Measurements from ENCODE around the gene IRX4. TPM values are rescaled to one million over a fixed set of nuclear protein-coding genes. Genes with fewer than 3 reads are reported as not detected.

The IRX4 gene
- total RNA-seq, 1 donor from 2014 or later, result not detected

DNA sequence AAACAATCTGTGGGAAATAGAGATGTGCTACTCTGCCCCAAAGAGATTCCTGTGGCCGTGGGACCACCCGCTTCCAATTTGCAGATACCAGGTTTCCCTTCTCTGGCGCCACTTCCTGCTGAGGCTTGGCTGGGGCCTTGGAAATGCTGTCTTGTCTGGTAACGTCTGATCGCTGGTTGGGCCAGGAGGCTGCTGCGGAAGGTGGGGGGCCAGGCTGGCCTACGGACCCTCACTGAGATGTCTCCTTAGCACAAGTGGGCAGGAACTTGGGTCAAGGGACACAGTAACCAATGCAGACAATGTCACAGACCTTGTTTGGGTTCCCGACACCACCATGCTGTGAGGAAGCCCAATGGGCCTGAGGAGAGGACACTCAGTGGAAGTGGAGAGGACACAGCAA is 31.7 kb upstream of the IRX4 start:
- intact Hi-C loops (cut with micrococcal nuclease), result no loop called here

DNA sequence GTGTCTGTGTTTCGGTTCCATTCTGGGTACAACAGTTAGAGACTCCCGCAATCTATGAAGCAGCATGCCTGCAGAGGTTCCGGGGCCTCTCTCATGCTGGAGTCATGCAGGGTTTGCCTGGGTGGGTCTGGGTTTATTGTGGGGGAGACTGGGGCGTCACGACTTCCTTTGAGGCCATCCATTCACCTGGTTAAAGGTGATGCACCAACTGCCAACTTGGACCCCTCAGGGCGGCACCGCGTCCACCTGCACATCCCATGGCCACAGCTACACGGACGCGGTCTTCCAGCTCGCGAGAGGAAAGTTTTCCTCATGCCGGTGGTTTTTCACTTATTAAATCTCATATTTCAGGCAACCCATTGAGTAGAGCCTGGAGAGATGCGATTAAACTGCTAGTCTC is 30.9 kb upstream of the IRX4 start:
- intact Hi-C loops (cut with micrococcal nuclease), result no loop called here

DNA sequence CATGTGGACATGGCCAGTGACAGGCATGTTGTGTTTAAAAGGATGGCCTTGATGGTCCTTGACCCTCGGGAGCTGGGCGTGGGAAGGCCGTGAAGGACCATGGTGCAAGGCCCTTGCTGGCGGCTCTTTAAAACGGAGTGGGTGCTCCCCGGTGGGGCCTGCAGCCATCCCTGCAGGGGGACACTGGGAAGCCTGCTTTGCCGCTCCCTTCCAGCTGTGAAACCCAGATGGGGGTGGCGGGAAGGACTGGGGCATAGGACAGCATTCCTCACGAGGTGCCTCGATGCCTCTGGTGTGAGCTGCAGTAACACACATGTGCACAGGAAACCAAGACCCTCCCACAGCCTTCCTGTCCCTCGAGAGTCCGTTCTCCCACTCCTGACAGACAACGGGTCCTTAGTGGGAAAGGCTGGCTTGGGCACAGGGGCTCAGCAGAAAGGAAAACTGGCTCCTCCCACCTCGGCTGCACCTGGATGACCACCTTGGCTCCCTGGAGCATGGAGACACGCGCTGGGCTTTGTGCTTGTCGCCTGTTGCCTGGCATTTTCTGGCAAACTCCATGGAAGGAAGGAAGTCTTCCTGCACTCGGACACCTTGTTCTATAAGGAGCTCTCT is 30.3 kb upstream of the IRX4 start:
- intact Hi-C loops (cut with micrococcal nuclease), result no loop called here

DNA sequence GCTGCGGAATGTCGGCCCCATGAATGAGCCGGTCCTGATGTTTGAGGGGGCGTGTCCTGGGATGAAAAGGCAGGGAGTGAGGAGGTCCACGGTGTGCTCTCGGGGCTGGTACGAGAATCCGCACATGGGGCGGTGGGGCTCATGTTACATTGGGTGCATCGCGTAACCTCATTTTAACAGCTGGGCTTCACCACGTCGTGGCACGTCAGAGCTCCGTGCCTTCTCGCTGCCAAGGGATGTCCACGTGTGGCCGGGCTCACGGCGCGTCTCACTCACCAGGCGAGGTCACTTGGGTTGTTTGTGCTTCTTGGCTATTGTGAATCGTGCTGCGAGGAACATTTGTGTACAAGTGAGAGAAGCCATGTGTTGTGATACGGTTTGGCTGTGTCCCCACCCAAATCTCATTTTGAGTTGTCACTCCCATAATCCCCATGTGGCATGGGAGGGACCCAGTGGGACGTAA is 29.1 kb upstream of the IRX4 start:
- intact Hi-C loops (cut with micrococcal nuclease), result no loop called here

DNA sequence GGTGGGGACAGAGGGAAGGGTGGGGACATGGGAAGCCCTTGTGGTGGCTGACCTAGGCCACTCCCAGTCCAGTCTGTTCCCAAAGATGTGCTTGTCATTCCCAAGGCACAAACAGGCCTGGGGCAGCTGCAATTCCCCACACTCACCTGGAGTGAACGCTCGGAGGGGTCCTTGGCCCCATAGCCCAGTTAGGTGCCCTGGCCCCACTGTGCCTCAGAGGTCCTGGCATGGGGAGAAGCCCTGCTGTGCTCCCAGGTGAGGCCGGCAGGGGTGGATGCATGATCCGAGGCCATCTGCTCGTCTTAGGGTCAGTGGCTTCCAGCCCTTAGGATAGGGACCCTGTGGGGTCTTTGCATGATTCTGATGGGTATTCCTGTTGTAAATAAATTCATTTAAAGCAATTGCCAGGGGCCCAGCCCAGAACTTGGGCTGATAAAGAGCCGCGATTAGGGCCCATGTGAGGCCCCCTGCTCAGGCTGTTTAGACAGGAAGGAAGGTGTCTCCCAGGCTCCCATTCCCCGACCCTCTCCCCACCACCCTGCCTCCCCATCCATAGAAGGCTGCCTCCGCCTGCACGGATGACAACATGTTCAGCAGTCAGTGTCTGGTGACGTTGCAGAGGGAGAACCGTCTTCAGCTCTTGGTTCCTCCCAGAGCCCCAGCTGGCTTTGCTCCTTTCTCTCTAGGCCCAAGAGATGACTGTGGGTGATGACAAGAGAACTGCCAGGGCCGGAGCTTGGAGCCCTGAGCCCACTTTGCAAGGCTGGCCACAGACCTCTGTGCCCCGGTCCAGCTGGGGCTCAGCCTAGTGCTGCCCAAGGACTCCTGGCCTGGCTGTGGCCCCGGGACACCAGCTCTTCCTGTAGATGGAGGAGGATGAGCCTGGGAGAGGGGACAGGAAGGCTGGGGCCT is 28.4 kb upstream of the IRX4 start:
- intact Hi-C loops (cut with micrococcal nuclease), result no loop called here

DNA sequence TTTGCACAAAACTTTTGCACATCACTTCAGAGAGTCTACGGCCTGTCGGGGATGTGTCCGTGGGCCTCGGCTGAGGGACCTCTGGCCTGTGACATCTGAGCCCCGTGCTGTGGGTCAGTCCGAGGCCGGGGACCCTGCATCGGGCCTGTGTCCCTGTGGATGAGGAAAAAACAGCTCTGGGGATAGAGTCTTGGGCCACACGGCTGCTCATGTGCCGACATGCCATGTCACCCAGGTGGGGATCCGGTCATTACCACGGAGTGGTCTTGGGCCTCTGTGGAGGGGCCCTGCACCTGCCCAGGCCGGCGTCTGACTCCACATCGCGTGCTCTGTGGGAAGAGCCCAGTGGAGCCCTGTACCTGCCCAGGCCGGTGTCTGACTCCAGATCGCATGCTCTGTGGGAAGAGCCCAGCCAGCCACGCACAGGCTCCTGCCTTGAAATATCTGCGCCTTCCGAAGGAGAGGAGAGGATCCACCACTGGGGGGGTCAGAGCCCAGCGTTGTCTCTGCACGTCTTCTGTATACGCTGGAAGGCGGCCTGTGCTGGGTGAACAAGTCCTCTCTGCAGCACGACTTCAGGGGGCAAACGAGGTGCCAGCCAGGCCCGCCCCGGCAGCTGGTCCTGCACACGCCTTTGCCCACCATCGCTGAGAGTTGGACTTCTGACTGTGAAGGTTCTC is 27.5 kb upstream of the IRX4 start:
- intact Hi-C loops (cut with micrococcal nuclease), result no loop called here

DNA sequence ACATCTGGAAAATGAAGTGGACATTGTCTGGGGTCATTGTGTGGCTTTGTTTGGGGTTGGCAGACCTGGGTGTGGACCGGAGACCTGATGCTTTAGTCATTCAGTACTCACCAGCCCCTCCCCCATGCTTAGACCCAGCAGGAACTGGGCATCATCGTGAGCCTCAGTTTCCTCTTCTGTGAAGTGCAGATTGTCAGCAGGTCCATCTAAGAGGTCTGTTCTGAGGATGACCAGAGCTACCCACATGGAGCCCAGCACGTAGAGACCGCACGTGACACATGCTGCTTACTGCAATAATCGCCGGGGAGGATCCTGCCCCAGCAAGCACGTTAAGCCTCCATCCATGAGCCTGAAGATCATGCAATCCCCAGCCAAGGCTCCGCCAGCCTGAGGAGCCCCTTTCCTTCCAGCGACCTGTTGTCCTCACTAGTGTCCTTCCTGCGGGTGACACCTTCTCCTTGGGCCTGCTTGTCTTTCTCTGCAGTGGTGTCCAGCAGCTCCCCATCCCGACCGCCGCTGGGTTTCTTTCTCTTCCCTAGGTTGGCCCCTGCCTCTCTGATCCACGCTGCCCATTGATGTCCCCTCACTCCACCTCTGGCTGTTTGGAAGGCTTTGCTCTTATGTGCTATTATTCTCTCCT is 26.7 kb upstream of the IRX4 start:
- intact Hi-C loops (cut with micrococcal nuclease), result no loop called here

DNA sequence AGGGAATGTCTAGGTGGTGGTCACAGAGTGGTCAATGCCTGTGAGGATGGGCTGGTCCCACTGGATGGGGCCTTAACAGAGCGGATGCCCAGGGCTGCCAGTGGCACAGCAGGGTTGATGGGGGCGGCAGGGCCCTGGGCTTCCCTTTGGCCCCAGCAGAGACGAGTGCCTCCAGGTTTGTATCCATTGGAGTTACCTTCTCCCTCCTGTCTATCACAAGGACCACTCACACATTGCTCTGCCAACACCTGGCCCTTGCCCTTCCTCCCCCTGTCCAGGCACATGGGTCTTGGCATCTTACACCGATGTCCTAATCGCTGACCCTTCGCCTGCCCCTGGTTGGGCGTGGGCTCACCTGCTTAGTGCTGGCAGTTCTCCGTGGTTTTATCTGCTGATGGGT is 26.2 kb upstream of the IRX4 start:
- intact Hi-C loops (cut with micrococcal nuclease), result no loop called here

DNA sequence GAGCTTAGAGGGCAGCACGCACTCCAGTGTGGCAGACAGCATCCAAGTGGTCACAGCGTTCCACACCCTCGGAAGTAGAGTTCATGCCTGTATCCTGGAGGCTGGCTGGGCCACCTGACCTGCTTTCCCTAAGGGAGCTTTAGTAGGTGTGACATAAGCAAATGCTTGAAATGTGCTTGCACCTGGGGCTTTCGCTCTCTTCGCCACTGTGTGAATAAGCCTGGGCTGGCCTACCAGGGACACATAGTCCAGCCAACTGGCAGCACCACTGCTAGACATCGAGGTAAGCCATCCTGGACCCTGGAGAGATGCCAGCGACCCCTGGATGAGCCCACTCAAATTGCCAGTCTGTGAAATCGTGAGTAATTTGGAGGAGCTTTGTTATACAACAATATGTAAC is 24.9 kb upstream of the IRX4 start:
- intact Hi-C loops (cut with micrococcal nuclease), result no loop called here

DNA sequence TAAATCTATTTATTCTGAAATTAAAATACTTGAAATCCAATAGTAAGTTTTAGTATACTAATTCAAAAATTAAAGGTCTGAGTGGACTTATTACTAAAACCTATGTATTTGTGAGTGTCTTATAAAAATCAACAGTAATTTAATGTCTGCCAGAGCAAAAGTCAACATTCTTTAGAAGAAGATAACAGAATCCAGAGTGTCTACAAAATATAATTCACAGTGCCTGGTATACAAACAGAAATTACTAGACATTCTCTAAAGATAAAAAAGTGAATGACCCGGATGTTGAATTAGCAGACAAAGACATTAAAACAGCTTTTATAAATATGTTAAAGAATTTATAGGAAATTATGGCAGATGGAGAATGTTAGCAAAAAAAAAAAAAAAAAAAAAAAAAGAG is 22.4 kb upstream of the IRX4 start:
- intact Hi-C loops (cut with micrococcal nuclease), result no loop called here

DNA sequence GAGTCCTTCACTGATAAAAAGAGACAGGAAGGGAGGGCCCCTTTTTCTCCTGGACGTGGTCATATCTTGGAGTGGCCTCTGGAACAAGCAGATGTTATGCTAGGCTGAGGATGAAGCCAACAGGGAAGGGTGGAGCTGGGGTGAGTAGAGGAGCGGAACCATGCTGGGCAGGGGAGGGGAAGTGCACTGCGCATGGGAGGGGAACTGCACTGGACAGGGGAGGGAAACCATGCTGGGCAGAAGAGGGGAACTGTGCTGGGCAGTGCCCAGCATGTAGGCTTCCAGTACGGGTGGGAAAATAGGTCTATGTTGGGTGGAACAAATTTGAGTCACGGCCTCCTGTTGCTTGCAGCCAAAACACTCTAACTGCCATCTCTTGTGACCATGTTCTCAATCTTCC is 19.3 kb upstream of the IRX4 start:
- intact Hi-C loops (cut with micrococcal nuclease), result no loop called here

DNA sequence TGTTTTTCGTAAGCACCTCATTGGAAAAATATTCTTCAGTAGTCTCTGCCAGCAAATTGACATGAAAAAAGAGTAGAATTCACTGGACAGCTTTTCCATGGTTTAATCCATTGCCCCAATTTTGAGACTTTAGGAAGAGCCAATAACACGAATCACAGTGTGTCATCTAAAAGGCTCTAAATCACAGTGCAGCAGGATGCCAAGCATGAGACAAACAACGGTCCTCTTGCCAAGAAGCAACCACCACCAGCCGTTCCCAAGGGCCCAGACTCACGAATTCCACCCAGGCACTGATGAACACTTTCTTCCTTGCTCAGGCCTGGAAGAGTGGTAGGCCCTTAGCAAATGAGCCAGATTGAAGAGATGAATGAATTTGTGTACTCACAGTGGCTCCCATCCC is 18.3 kb upstream of the IRX4 start:
- intact Hi-C loops (cut with micrococcal nuclease), result no loop called here

DNA sequence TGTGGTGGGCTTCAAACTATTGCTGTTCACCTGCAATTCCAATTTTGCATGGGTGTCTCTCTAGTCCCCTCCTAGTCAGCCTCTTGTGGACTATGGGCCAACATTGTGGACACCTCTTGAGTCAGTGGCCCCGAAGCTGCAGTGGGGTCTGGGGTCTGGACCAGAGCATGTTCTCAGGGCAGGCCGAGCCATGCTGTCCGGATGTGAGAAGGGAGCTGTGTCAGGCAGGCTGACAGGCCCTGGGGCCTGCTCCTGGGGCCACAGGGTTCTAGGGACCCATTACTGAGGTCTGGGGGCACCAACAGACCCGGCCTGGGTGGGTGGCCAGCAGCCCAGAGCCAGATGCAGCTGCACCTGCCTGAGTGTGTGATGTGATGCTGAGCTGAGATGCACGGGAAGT is 16.5 kb upstream of the IRX4 start:
- intact Hi-C loops (cut with micrococcal nuclease), result no loop called here

DNA sequence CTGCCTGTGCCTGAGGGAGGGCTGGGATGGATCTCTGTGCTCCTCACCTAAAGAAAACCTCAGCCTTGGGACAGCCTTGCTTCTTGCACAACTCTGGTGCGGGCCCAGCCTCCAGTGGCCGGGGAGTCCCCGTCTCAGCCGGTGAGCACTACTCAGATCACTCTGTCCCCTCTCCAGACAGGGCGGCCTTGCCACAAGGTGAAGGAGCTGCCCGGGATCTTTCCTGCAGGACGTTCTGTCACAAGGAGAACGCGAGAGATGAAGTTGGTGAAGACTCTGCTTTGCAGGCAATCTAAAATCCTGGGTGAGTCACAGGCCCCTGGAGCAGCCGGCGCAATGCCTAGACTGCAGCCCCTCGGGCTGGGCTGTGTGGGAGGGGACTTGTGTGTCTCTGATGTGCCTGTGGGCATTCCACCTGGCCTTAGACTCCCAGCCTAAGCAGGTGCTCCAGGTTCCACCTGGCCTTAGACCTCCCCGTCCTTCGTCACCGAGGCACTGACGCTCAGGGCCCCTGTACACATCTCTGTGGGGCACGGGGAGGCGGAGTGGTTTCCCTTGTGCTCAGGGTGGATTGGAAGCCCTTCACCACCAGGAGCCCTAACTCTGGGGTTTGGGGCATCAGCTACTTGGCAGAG is 15.2 kb upstream of the IRX4 start:
- intact Hi-C loops (cut with micrococcal nuclease), result no loop called here

DNA sequence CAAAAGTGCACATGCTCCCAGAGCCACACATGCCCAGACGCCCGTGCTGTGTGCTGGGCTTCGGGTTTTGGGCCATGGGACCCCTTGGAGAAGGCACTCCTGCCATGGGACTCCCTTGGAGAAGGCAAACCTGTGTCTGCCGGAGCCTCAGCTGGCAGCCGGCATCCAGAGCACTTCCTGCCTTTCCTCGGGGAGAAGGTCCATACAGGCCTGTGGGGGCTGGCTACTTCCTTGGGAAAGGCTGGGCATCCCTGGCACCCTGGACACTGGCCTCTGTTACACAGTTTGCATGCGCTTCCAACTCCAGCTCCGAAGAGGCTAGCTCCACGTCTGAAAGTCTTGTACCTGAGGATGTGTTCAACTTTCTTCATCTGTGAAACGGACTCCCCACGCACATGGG is 14.7 kb upstream of the IRX4 start:
- intact Hi-C loops (cut with micrococcal nuclease), result no loop called here

DNA sequence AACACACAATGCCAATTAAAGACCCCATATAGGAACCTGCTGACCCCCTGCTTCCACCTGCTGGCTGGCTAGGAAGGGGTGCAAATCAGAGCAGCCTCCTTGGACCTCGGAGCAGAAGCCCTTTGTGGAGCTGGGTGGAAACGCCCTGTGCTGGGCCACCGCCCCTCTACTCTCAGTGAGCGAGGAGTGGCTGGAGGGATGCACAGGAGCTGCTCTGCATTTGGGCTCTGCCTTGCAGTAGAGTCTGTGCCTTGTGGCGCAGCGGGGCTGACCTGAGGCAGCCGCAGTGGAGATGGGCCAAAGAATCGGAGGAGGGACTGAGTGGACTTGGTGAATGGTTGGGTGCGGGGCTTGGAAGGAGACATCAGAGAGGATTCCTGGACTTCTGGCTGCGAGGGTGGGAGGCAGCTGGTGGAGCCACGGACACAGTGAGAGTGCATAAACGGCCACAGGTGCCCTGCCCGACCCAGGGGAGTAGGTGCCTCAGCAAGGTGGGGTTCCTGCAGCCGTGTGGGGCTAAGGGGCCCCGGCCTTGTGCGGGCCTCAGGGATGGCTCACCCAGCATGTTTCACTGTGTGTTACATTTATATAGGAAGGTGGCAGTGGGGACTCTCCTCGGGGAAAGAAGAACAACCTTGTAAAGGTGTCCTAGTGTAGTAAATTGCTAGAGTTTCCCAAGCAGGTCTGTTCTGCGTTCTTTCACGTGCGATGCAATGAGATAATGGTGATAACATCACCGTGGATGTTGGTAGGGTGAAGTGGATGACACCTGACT is 14.1 kb upstream of the IRX4 start:
- intact Hi-C loops (cut with micrococcal nuclease), result no loop called here

DNA sequence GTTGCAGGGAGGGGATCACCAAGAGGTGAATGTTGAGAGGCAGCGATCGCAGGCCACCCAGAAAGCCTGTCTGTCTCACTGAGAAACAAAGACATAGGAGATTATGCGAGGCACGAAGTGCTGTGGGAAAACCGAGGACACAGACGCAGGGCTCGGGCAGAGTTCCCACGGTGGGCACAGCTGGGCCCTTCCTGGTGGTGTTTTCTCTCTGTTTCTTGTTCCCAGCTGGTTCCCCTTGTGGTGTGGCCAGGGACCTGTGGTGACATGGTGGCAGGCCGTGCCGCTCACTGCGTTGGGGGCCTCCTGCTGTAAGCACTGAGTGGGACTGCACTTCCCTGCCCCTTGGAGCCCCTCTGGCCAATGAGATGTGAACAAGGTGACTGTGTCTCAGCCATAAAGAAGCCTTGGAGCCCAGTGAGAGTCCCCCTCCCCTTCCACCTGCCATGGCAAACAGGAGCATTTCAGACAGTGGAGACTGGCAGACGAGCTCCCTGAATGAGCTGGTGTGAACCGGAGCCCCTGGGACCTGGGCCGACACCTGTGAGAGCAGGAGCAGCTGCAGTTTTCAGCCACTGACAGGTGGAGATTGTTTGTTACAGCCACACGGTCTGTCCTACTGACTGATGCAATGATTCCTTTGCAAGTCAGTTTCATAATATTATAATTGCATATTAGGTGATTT is 13.2 kb upstream of the IRX4 start:
- intact Hi-C loops (cut with micrococcal nuclease), result no loop called here

DNA sequence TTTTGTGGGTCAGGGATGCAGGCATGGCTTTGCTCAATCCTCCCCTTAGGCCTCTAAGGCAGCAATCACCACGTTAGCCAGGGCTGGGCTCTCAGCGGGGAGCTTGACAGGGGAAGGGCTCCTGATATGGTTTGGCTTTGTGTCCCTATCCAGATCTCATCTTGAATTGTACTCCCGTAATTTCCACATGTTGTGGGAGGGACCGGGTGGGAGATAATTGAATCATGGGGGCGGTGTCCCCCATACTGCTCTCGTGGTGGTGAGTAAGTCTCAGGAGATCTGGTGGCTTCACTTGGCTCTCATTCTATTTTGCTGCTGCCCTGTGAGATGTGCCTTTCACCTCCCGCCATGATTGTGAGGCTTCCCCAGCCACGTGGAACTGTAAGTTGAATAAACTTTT is 11.5 kb upstream of the IRX4 start:
- intact Hi-C loops (cut with micrococcal nuclease), result no loop called here

DNA sequence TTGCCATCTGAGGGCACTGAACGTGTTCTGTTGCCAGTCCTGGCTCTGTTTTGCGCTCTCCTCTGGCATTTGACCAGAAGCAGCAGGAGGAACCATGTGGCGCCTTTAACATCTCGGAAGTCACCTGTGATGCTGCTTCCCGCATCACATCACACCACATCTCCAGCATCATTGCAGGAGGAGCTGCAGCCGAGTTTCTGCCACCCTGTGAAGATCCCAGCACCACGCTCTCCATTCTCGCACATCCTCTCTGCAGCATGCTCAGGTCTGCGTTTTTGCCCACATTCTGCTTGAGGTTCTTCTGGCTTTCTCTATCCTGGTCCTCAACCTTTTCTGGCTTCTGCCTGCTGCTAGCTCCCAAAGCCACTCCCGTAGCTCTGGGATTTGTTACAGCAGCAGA is 11.0 kb upstream of the IRX4 start:
- intact Hi-C loops (cut with micrococcal nuclease), result no loop called here
